Left cardiac atrium (tissue), 4 donors: ENCODE measurements around the gene PAIP1. TPM values are rescaled to one million over a fixed set of nuclear protein-coding genes. Genes with fewer than 3 reads are reported as not detected.
"Not testable (repeated sequence)": the region's sequence is repeated elsewhere in the genome, so short reads cannot be mapped to it uniquely, and the experiment has no call there.

ENCODE experiments used
- ATAC-seq, 2 donors: fragments of 200-7000 bp; cut with Tn5 transposase; one replicate each; pipeline ENCODE4 v1.9.1; 2020; ENCODE audit warnings: mild to moderate bottlenecking in 2 of 2, moderate library complexity in 2 of 2
- DNase-seq: peaks from one replicate; pipeline ENCODE4 v3.0.0-alpha.2; 2020
- intact Hi-C, 2 donors: fragments of 100-400 bp; cut with DNase I; formaldehyde crosslinking; loops; one replicate each; pipeline versions ENCODE4 v1.14.1 to v1.15.1; 2022 to 2023
- total RNA-seq, 2 donors: library from RNA; stranded (reverse); fragmentation: NEBNext Ultra II Directional; extraction: Animal tissue kit (Norgen Biotek cat#: 25700); gene quantifications; one replicate each; pipeline ENCODE4 v1.2.1, GENCODE V29; 2021
- donor health status: DM: no; HTN: yes; CAD: no.
- donor health status: DM: no; HTN: yes; CAD: no; lungs with severe emphysema.
- donor health status: DM: yes; HTN: yes; CAD: no.
- donor health status: Dilated cardiomyopathy.

Gene PAIP1
- total RNA-seq, 2 donors from 2014 or later: 80.6 to 91.8 TPM

DNA sequence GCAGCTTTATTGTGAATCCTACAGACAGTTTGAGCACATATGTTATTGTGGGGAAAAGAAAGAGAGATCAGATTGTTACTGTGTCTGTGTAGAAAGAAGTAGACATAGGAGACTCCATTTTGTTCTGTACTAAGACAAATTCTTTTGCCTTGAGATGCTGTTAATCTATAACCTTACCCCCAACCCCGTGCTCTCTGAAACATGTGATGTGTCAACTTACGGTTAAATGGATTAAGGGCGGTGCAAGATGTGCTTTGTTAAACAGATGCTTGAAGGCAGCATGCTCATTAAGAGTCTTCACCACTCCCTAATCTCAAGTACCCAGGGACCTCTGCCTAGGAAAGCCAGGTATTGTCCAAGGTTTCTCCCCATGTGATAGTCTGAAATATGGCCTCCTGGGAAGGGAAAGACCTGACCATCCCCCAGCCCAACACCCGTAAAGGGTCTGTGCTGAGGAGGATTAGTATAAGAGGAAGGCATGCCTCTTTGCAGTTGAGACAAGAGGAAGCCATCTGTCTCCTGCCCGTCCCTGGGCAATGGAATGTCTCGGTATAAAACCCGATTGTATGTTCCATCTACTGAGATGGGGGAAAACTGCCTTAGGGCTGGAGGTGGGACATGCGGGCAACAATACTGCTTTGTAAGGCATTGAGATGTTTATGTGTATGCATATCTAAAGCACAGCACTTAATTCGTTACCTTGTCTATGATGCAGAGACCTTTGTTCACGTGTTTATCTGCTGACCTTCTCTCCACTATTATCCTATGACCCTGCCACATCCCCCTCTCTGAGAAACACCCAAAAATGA lies 23.7 kb upstream of the PAIP1 start:
- DNase-seq, ATAC-seq, intact Hi-C loops: not testable (repeated sequence)

DNA sequence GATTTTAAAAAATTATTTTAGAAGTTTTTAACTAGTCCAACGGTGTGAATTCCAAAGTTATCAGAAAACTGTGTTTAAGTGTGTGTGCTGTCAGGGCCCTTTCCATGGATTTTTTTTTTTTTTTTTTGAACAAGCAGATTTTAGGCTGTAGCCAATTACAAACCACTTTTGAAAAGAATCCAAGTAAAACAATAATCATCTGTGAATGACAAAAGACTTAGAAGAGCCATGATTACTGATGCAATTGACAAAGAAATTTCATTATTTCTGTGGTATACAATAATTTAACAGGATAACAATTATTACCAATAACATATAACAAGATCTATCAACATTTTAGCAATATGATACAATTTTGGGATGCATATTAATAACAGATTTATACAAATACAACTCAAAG lies 16.2 kb upstream of the PAIP1 start:
- ATAC-seq (peak; percentile 17 to 23), DNase-seq (no peak)
- intact Hi-C loops: no loop called here

DNA sequence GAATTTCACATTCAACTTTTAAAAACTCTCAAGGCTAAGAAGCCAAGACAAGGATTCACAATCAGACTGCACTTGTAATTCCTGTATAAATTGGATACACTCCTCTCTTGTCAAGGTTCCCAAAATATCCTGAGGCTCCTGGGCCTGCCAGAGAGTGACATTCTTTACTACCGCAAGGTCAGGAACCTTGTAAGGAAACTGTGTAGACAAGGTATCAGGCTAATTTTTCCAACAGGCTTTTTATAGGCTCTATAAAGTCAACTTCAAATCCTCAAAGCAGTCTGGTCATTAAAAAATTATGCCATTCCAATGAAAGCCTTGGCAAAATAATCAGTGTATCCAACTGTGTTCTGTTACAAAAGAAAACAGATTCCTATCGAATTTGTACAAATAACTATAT lies 15.5 kb upstream of the PAIP1 start:
- intact Hi-C loops: no loop called here
- DNase-seq (no peak), ATAC-seq (peak; percentile 69 to 78)

DNA sequence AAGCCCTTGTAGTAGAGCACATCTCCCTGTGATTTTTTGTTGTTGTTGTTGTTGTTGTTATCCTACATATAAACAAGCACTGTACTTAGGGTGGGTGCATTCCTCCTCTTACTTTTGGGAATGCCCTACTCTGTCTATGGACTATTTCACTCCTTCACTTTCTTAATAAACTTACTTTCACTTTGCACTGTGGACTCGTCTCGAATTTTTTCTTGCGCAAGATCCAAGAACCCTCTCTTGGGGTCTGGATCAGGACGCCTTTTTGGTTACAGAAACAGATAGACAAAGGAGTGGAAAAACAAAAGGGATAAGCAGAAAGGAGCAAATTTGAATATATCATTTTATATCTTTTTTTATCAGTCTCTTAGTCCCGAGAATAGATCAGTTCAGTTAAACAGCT lies 14.4 kb upstream of the PAIP1 start:
- intact Hi-C loops: no loop called here
- ATAC-seq (peak; percentile 50 to 64), DNase-seq (no peak)

DNA sequence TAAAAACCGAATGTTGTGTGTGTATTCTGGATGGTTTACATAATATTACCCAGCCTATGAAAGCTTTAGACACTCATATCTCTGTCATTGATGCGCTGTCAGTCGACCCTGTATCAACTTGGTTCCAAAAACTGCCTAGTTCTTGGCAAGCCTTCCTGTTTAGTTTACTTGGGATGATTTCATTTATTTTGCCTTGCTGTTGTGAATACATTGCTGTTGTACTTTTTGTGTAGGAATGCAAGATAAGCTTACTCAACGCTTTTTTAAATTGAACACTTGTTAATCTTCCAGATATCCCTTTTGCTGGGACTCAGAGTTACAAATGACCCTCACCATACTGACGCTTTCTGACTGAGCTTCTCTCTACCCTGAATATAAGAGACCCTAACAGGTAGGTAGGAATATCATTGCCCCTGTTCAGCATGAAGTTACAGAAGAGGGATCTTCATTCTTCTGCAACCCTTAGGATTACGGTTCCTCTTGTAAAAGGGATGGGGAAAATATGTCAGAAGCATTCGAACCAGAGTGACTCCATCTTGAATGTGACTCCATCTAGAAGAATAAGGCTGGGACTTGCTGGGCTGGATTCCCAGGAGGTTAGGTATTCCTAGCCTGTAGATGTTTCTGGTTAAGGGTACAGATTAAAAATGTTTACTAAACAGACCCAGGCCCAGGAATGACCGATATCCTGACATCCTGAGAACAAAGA lies 13.7 kb upstream of the PAIP1 start:
- DNase-seq: no peak
- intact Hi-C loops: no loop called here
- ATAC-seq: no peak

DNA sequence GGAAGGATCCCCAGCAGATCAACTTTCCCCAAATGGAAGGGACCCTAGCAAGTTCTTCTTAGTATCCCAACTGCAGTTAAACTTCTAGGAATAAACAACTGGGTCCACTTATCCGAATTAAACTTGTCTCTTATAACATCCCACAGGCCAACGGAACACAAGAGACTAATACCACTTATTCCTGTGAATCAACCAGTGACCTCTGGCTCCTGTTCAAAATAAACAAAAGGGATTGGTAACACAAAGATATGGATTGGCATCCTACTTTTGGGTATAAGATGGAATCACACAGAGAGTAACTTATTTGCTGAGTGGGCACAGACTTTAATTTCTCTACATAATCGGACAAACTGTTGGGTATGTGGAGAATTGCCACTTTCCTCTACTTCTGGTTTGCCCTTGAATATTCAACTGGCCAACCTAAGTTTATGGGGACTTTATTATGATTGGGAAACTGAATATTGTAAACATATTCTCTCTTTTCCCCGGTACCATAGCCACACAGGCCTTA lies 12.4 kb upstream of the PAIP1 start:
- ATAC-seq (no peak), DNase-seq (no peak)
- intact Hi-C loops: no loop called here

DNA sequence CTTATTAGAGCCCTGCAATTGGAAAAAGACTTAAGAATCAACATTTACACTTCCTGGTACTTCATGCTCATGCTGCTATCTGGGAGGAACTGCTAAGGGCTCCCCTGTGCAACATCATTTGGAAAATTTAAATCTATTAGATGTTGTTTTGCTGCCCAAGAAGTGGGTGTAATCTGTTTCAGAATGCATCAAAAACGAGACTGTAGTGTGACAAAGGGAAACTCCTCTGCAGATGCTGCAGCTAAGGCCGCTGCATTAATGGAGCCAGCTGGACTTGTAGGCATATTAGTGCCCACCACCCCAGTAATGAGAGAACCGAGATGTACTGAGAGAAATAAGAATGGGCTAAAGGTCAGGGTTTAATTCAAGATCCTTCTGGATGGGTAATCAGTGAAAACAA lies 11.1 kb upstream of the PAIP1 start:
- DNase-seq (no peak), ATAC-seq (no peak)
- intact Hi-C loops: no loop called here

DNA sequence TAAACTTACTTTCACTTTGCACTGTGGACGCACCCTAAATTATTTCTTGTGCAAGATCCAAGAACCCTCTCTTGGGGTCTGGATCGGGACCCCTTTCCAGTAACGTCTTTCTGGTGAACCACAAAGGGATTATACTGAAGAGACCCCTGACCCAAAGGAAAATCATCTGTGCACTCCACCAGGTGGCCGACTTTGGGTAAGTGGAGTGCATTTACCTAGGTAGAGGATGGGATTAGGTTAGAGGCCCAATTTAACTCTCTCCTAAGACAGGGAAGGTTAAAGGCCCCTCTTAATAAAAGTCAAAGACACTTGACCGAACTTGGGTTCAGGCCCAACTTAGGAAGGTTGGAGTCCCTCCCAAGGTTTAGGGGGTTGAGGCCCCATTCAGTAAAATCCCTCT lies 8.2 kb upstream of the PAIP1 start:
- DNase-seq (no peak), ATAC-seq (no peak)
- intact Hi-C loops: no loop called here

DNA sequence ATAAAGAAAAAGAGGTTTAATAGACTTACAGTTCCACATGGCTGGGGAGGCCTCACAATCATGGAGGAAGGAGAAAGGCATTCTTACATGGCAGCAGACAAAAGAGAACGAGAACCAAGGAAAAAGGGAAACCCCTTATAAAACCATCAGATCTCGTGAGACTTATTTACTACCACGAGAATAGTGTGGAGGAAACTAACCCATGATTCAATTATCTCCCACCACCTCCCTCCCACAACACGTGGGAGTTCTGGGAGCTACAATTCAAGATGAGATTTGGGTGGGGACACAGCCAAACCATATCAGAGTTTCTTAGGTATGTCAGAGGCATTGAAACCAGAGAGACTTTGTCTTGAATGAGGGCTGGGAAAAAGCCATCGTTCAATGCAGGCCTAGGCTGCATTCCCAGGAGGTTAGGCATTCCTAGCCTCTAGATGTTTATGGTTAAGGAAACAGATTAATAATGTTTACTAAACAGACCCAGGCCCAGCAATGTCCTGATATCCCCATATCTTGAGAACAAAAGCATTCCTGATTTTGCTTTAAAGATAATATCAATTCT lies 7.5 kb upstream of the PAIP1 start:
- ATAC-seq (no peak), DNase-seq (no peak)
- intact Hi-C loops: no loop called here

DNA sequence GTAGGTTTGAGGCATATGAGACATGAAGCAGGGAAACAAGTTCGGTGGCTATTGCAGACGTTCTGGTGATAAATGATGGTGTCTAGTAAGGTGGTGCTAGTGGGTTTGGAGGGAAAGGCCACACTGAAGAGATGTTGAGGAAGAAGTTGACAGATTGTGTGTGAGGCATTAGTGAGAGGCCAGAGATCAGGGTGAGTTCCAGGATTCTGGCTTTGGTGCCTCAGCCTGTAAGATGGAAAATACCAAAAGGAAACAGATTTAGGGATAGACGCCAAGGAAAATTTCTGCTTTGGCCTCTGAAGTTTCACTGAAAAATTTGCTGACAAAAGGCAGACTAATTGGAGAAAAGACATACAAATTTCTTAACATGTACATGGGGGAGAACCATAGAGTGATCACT lies 6.4 kb upstream of the PAIP1 start:
- ATAC-seq (peak in 1 of 2 donors; percentile 32), DNase-seq (no peak)
- intact Hi-C loops: no loop called here

DNA sequence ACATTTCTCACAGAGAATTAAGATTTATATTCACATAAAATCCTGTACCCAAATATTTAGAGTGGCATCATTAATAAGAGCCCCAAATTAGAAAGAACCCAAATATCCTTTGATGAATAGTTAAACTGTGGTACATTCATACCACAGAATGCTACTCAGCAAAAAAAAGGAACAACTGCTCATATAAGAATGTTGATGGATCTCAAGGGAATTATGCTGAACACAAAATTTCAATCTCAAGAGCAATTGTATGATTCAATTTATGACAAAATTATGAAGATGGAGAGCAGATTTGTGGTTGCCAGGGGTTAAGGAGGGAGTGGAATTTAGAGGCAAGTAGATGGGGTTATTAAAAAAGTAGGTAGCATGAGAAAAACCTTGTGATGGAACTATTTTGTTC lies 4.5 kb upstream of the PAIP1 start:
- ATAC-seq: no peak
- intact Hi-C loops: no loop called here
- DNase-seq: no peak

DNA sequence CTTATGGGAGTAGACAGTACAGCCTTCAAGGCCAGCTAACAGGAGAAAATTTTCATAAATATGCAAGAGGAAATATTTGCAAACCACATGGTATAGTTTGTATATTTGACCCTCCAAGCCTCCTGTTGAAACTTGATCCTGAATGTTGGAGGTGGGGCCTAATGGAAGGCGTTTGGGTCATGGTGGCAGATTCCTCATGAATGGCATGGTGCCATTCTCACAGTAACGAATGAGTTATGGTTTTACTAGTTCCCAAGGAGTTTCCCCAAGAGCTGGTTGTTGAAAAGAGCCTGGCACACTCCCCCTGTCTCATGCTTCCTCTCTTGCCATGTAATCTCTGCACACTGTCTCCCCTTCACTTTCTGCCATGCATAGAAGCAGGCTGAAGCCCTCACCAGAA lies 3.3 kb upstream of the PAIP1 start:
- ATAC-seq (no peak), DNase-seq (no peak)
- intact Hi-C loops: no loop called here

DNA sequence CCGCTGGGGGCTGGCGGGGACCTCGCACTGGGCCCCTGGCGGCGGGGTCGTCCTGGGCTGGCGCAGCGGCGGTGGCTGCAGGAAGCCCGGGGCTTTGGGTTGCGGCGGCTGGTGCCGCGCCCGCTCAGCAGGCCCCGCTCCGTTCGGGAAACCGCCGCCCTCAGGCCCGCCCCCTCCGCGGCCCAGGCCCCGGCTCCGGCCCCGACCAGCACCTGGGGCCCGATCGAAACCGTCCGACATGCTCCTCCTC lies 345 bp downstream of the PAIP1 start:
- DNase-seq: not testable (repeated sequence)
- intact Hi-C loops: loop anchor here in 1 of 2 donors (5.0 kb wide), 1 partner anchor 46 kb away; the partner anchor contains the start of gene NNT
- ATAC-seq: peak; percentile 92 to 97

DNA sequence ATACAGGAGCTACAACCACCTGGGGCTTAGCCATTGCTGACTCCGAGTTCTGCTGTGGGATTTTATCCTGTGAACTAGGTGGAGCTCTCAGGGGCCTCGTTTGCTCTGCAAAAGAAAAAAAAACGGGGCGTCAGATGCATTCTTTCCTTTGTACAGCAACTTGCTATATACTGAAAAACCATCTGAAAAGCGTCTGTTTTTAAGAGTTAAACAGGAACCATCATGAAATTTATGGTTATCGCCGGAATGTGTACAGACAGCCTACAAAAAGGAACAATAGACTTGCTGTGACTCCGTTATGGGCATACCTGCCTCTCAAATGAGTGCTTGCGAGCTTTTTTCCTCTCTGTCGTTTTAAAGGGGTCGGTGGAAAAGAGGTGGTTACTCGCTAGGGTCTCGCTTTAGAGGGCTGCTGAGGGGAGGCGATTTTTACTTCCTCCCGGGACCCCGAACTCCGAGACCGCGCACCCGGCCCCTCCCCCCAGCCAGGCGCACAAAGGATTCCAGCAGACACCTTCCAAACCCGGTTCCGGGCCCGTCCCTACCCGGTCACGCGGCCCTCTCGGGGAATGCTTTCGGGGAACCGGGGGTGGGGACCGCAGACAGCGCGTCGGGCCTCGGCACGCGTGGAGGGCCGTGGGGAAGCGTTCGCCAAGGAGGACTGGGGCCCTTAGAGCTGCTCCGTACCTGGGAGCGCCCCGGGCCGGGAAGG lies 826 bp downstream of the PAIP1 start:
- DNase-seq: peak; percentile 74
- intact Hi-C loops: loop anchor here in 1 of 2 donors (5.0 kb wide), 1 partner anchor 46 kb away; the partner anchor contains the start of gene NNT

DNA sequence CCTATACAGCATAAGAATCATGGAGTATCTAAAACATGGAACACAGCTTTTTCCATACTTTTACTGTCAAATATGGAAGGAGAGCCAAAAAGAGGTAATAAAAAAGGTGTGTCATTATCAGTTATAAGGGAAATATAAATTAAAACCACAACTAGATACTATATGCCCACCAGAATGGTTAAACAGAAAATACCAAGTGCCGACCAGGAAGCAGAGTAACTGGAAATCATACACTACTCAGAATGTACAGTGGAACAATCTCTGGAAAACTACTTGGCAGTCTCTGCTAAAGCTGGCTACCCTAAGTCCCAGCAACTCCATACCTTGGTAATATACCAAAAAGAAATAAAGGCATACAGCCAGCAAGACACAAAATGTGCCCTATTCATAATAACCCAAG lies 2.4 kb downstream of the PAIP1 start:
- no peak for ATAC-seq
- intact Hi-C loops: no loop called here
- DNase-seq: no peak

More for the DNA sequence above, 826 bp downstream of the PAIP1 start:
- peak; percentile 62 to 63 for ATAC-seq

DNA sequence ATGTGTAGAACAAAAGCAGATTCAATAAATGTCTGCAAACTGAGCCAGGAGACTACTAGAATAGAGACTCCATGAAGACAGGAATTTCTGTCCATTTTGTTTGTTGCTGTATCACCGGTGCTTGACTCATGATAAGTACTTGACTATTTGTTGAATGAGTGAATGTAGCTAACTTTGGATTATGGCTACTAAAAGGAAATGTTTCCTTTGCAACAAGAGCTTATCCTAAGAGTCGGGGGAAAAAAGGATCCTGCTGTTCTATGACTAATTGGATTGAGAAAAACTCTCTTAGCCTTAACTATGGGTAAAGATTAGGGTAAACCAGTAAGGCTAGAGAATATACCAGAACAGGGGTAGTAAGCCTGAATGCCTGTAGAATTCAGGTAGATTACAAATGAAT lies 3.5 kb downstream of the PAIP1 start:
- ATAC-seq (no peak), DNase-seq (no peak)
- intact Hi-C loops: no loop called here

DNA sequence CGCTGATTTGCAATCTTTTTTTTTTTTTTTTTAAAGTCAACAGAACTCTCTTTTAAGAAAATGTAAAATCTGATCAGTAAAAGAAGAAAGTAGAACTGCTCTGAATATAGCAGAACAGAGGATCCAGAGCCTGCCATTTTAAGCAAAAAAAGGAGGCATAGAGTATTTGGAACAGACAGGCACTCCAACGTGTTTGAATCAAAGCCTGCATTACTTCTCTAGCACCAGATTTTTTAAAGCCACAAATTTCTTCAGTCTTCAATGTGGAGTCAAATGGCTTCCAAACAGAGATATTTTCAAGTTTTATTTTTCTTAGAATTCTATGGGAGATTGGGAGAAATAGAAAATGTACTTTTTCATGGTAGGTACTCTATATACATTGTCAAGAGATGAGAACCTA lies 5.1 kb downstream of the PAIP1 start:
- intact Hi-C loops: no loop called here
- DNase-seq (no peak), ATAC-seq (no peak)

DNA sequence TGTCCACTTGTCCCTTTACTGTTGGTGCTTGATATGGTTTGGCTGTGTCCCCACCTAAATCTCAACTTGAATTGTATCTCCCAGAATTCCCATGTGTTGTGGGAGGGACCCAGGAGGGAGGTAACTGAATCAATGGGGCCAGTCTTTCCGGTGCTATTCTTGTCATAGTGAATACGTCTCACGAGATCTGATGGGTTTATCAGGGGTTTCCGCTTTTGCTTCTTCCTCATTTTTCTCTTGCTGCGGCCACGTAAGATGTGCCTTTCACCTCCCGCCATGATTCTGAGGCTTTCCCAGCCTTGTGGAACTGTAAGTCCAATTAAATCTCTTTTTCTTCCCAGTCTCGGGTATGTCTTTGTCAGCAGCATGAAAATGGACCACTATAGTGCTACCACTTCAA lies 7.6 kb downstream of the PAIP1 start:
- DNase-seq, ATAC-seq, intact Hi-C loops: not testable (repeated sequence)

DNA sequence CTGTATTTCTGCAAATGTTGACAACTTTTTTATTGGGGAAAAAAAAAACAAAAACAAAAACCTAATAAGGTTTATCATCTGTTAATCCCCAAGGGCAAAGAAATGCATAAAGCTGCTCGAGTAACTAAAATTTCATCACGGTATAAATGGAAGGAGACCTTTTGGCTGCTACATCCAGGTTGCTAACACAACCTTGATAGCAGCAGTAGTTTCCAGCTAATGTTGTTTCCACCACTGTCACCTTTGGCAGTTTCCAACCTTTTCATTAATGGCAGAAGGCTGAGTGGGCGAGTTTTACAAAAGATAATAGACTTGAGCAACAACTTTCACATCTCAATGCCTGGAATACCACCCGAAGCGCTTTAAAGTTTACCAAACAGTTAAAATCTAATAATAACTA lies 8.5 kb downstream of the PAIP1 start:
- ATAC-seq: no peak
- intact Hi-C loops: no loop called here
- no peak for DNase-seq

DNA sequence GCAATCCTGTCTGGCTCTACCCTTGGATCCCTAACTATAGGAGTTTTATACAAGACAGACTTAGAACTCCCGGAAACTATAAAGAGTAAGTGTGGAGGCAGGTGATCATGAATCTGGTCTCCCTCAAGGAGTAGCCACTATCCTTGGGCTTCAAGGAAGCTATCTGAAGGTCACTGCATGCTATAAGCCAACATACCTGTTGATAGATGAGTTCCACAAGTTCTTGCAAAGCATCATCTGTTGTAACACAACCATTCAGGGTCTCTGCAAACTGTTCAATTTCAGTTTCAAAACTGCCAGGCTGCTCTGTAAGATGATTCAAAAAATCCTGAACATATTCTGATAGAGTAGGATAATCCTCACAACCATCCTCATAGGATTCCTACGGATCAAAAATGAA lies 9.3 kb downstream of the PAIP1 start:
- DNase-seq (no peak), ATAC-seq (no peak)
- intact Hi-C loops: no loop called here
